ENCODE results near the gene WDR4. TPM values are rescaled to one million over a fixed set of nuclear protein-coding genes. Genes with fewer than 3 reads are reported as not detected.

Gene WDR4
- total and polyA plus RNA-seq, 9 of the 15 experiments (the other 6 are each of a cell fraction or from before 2014, with no cell fraction given), result 5.4 to 95.4 (median 32.1) TPM

- TF ChIP-seq PRDM10 (IDR thresholded peaks at IDR 0.05; ENCODE audit: partially characterized antibody) (peak; percentile 79), CEBPZ (IDR thresholded peaks at IDR 0.05; ENCODE audit: borderline replicate concordance, low read depth, low read length) (no peak), POLR2G (IDR thresholded peaks at IDR 0.05; ENCODE audit: low read depth, low read length) (0 out of 2 replicates have a peak, but pooled peaks have one; percentile 21), E2F5 (CRISPR knock-in tag; IDR thresholded peaks at IDR 0.05) (no peak)
Measured at GRCh38 chr21:42925114-42925926, 46.0 kb upstream of the WDR4 start, which contains the start of gene ERVH48-1 (continued).
